ENCODE data around the gene CCT6A.
"Not testable (repeated sequence)": the region's sequence is repeated elsewhere in the genome, so short reads cannot be mapped to it uniquely, and the experiment has no call there.

CCT6A gene

DNA sequence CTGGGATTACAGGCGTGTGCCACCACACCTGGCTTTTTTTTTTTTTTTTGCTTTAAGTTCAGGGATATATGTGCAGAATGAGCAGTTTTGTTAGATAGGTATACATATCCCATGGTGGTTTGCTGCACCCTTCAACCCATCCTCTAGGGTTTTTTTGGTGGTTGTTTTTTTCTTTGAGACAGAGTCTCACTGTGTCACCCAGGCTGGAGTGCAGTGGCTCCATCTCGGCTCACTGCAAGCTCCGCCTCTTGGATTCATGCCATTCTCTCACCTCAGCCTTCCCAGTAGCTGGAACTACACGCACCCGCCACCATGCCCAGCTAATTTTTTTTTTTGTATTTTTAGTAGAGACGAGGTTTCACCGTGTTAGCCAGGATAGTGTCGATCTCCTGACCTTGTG, 2.8 kb upstream of the CCT6A start:
- in situ Hi-C loops (cut with HindIII; ENCODE audit: low sequenced_read_pairs): not testable (repeated sequence)

GRCh38 chr7:56051053-56051338, 569 bp upstream of the CCT6A start:
- in situ Hi-C loops (cut with HindIII; ENCODE audit: low sequenced_read_pairs): no loop called here

DNA sequence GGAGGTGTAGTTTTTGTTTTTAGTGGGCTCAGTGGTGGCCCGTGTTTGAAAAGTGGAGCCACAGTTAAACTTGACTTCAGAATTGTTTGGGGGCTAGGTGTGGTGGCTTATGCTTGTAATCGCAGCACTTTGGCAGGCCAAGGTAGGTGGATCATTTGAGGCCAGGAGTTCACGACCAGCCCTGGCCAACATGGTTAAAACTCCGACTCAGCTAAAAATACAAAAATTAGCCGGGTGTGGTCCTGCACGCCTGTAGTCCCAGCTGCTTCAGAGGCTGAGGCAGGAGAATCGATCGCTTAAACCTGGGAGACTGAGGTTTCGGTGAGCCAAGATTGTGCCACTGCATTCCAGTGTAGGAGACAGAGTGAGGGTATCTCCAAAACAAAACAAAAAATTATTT, 1.8 kb downstream of the CCT6A start:
- in situ Hi-C loops (cut with HindIII; ENCODE audit: low sequenced_read_pairs): no loop called here

GRCh38 chr7:56053993-56054392, 2.4 kb downstream of the CCT6A start:
- in situ Hi-C loops (cut with HindIII; ENCODE audit: low sequenced_read_pairs): no loop called here

DNA sequence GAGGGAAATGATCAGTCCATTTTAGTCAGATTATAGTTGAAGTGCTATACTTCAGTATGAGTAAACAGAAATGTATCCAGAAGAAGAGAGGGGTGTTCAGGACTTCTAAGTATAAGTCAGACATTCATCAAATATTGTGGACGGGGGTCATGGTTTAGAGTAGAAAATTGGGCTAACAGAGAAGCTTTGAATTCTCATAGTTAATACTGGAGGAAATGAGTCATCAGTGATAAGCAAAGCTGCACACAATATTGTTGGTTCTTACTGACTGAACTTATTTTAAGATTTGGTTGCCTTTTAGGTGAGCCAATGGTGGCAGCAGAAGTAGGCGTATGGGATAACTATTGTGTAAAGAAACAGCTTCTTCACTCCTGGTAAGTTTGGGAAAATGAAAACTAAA, 10.8 kb downstream of the CCT6A start:
- in situ Hi-C loops (cut with HindIII; ENCODE audit: low sequenced_read_pairs): no loop called here

GRCh38 chr7:56063500-56063881, 11.9 kb downstream of the CCT6A start:
- in situ Hi-C loops (cut with HindIII; ENCODE audit: low sequenced_read_pairs): no loop called here

- in situ Hi-C loops (cut with HindIII; ENCODE audit: low sequenced_read_pairs): no loop called here
Measured at GRCh38 chr7:56063882-56064625, 12.5 kb downstream of the CCT6A start, which contains the start of gene SUMF2. SUMF2 (plus strand) TSS chr7:56064286; CDS start chr7:56064312, 26 bp downstream.

- in situ Hi-C loops (cut with HindIII; ENCODE audit: low sequenced_read_pairs): not testable (repeated sequence)
Measured at GRCh38 chr7:56066376-56066775, 14.8 kb downstream of the CCT6A start.

DNA sequence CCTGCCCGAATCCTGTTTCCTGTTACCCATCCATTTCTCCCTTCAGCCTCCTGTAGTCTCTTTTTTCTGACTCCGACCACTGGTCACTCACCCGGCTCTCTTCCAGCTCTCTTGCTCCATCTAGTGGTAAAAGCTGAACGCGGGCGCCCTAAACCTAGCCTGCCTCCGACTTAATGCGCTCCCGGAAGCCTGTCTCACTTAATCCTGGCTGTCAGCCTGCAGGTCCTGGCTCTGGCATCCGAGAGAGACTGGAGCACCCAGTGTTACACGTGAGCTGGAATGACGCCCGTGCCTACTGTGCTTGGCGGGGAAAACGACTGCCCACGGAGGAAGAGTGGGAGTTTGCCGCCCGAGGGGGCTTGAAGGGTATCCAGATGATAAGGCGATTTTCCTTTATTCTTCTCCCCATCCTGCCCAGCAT, 22.8 kb downstream of the CCT6A start:
- in situ Hi-C loops (cut with HindIII; ENCODE audit: low sequenced_read_pairs): no loop called here

GRCh38 chr7:56077681-56078080, 26.1 kb downstream of the CCT6A start:
- in situ Hi-C loops (cut with HindIII; ENCODE audit: low sequenced_read_pairs): no loop called here

GRCh38 chr7:56078196-56078595, 26.6 kb downstream of the CCT6A start:
- in situ Hi-C loops (cut with HindIII; ENCODE audit: low sequenced_read_pairs): no loop called here

GRCh38 chr7:56079450-56080185, 28.1 kb downstream of the CCT6A start:
- in situ Hi-C loops (cut with HindIII; ENCODE audit: low sequenced_read_pairs): no loop called here

DNA sequence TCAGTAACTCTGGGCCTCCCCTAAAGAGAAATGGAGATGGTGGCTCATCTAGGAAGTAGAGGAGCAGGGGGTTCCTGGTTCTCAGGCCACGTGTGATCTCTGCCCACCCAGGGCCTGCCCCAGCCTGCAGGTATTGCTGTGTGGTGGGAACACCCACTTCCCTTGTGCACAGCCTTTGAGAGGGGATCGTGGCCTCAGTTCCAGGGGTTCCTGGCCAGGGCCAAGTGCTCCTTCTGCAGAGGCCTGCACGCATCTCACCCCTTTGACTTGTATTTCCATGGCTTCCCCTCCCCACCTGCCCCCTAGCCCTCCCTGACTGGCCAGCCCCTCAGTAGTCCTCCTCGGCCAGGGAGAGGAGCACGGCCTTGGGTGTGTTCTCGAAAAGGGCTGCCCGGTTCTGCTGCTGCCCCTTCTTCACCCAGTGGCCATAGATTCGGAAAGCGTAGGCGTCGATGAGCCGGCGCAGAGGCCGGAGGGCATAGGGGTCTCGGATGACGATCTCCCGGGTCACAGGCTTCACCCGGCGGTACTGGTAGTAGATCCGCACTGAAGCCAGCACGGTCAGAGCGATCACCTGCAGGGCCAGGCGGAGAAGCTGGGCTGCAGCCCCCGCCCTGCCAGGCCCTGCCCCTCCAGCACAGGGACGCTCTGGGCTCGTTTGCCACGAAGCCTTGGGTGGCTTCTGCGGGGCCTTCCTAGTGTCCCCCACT, 29.3 kb downstream of the CCT6A start:
- in situ Hi-C loops (cut with HindIII; ENCODE audit: low sequenced_read_pairs): not testable (repeated sequence)

DNA sequence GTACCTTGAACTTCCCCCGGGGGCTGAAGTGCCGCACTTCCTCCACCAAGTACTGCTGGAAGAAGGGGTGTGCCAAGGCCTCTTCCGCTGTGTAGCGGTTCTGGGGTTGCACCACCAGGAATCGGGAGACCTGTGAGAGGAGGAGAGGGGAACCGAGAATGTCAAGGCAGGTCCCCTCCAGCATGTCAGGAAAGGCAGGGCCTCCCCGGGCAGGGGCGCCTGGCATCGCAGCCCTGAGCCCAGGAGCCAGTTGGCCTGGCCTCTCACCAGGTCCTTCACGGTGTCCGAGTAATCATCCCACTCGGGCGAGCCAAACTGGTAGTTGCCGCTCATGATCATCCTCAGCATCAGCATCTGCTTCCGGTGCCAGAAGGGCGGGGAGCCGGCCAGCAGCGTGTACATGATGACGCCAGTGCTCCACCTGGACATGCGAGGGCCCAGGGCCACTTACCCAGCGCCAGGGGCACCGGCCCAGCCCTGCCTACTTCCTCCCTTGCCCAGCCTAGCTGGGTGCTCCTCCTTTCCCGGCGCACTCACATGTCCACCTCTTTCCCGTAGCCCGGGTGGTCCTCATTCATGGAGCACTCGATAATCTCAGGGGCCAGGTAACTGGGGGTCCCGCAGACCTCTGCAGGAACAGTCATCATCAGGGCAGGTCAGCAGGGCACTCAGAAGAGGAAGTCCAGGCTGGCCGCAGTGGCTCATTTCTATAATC, 30.2 kb downstream of the CCT6A start:
- in situ Hi-C loops (cut with HindIII; ENCODE audit: low sequenced_read_pairs): no loop called here

DNA sequence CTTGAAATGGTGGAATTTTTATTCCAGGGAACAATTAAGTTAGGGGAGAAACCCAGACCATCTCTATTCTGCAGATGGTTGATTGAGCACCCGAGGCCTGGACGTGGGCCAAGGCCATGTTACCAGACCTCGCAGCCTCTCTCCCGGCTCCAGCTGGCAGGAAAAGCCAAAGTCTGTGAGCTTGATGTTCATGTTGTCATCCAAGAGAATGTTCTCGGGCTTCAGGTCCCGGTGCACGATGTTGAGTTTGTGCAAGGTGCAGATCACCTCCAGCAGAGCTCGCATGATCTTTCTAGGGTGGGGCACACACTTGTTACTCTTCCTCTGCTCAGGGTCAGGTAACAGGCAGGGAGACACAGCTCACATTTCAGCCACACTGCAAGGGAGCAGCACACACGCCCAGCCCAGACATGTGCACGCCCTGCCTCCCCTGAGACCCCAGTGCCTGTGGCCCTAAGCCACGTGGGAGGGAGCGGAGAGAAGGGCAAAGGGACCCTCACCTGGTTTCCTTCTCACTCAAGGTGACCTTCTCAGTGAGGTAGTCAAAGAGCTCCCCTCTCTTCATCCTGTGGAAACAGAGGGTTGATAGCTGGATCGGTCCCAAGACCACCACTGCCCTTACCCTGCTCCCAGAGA, 31.7 kb downstream of the CCT6A start:
- in situ Hi-C loops (cut with HindIII; ENCODE audit: low sequenced_read_pairs): no loop called here

DNA sequence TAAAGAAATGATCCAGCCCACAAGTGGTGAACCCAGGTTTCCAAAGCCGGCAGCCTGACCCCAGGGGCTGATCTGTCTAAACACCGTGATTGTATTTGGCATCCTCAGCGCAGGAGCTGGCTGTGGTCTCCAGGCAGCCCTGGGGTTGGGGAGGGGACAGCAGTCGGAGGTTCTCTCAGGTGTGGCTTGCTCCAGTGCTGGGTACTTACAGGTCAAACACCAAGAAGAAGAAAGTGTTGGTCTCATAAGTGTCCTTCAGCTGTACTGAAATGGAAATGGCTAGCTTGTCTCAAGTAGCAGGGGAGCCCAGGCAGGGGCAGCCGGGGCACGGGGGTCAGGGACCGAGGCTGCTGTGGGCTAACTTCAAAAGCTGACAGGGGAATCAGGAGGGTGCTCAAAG, 35.2 kb downstream of the CCT6A start:
- in situ Hi-C loops (cut with HindIII; ENCODE audit: low sequenced_read_pairs): no loop called here

GRCh38 chr7:56087445-56087844, 35.9 kb downstream of the CCT6A start:
- in situ Hi-C loops (cut with HindIII; ENCODE audit: low sequenced_read_pairs): no loop called here

- in situ Hi-C loops (cut with HindIII; ENCODE audit: low sequenced_read_pairs): no loop called here
Measured at GRCh38 chr7:56091591-56091990, 40.0 kb downstream of the CCT6A start.

- in situ Hi-C loops (cut with HindIII; ENCODE audit: low sequenced_read_pairs): not testable (repeated sequence)
Measured at GRCh38 chr7:56092388-56092787, 40.8 kb downstream of the CCT6A start.

DNA sequence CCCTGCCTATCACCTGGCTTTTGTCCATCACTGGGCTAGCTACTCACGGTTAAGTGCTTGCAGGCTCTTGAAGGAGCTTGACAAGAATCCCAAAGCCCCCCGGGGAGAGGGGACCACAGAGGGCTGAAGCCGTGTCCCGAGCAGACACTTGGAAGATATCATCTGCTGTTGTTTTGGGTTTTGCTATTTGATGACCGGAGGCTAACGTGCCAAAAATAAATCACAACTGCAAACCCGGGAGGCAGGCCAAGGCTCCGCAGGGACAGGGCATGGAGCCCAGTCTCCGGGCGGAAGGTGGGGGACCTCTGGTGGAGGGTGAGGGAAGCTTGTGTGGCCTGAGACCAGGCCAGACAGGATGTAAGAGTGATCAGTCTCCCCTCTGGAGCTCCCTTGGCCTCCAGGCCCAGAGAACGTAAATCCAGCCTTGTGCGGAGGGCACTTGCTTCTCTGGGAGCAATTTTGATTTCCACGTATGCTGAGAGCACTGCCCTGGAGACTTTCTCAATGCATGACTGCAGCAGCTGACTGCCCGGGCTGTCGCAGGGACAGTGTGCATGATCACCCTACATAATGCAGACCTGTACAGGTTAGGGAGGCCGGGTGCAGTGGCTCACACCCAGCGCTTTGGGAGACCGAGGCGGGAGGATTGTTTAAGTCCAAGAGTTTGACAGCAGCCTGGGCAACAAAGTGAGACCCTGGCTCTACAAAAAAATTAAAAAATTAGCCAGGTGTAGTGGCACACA, 41.4 kb downstream of the CCT6A start, which contains the start of gene PHKG1:
Gene PHKG1 (minus strand): TSS at position 164 of the 743 bp plus-strand sequence. CDS start 4,011 bp downstream, outside the sequence.
- in situ Hi-C loops (cut with HindIII; ENCODE audit: low sequenced_read_pairs): no loop called here

Data from DLD1 (cell line).